ENCODE measurements around the gene SND1. TPM values are rescaled to one million over a fixed set of nuclear protein-coding genes. Genes with fewer than 3 reads are reported as not detected.

SND1 gene
- total and polyA plus RNA-seq, 2 donors (not counting 3 experiments of a cell fraction or from before 2014, with no cell fraction given) = 116 to 249 TPM

DNA sequence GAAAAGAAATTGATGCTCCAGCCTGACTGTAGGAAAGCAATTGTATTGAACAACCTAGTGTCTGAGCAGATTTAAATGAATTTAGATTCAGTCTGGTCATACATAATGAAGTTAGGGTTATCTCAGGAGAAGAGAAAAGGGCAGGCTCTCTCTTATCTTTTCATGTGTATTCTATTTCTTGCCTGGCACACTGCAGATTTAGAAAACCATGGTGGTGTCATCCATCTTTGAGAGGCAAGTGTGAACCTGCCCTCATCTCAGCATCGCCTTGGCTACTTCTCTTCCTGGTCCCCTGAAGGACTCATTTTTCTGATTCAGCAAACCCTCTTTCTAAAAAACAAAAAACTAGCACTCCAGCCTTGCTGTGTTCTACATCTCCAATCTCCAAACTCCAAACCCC is 241.6 kb downstream of the SND1 start:
- Histone ChIP-seq H3K4me1 (ENCODE audit: control insufficient read depth, extremely low read depth, insufficient read depth, low read length) (peaks cover 17% of the 10 kb centered on the region), H3K4me2 (ENCODE audit: insufficient read depth, low read length) (no peak overlapping the region), H2AFZ (ENCODE audit: low read depth, low read length) (no peak overlapping the region), H3K9me3 (replicated peaks; ENCODE audit: control insufficient read depth, insufficient read depth, low read length) (no peaks in the 10 kb centered on the region), H3K27me3 (ENCODE audit: control insufficient read depth in 2 of 2, insufficient read depth in 2 of 2, low read length in 2 of 2) (no peaks in the 10 kb centered on the region), H4K20me1 (replicated peaks; ENCODE audit: control insufficient read depth, extremely low read depth, insufficient read depth, low read length) (peaks cover 2% of the 10 kb centered on the region), H3K27ac (ENCODE audit: insufficient read depth, low read depth, low read length) (no peak overlapping the region), H3K9ac (replicated peaks; ENCODE audit: extremely low read depth, insufficient read depth, low read length) (no peak overlapping the region), H3K36me3 (ENCODE audit: control insufficient read depth in 2 of 2, extremely low read depth in 1 of 2, insufficient read depth in 2 of 2, low read length in 2 of 2) (peaks cover 3 to 5% of the 10 kb centered on the region in 2 experiments), H3K9me1 (replicated peaks; ENCODE audit: control insufficient read depth, extremely low read depth, insufficient read depth, low read length) (no peaks in the 10 kb centered on the region), H3K79me2 (ENCODE audit: control insufficient read depth, insufficient read depth, low read length) (peaks cover 17% of the 10 kb centered on the region), H3K4me3 (replicated peaks in 1 of 3; ENCODE audit: insufficient read depth in 1 of 3, low read depth in 1 of 3, low read length in 3 of 3) (no peak overlapping the region)
- ChIA-PET CTCF (no interaction called here), POLR2A (no interaction called here)
- FAIRE-seq = no peak
- dilution Hi-C loops (cut with MboI; ENCODE audit: extremely low pct_ligation_motif_present, low sequenced_read_pairs) = no loop called here
- intact Hi-C loops (cut with micrococcal nuclease) = no loop called here
- TF ChIP-seq, protein P1, sequence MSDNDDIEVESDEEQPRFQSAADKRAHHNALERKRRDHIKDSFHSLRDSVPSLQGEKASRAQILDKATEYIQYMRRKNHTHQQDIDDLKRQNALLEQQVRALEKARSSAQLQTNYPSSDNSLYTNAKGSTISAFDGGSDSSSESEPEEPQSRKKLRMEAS (IDR thresholded peaks at IDR 0.05; ENCODE audit: insufficient read depth, insufficient read length) = no peak
- TF ChIP-seq POLR2AphosphoS5 (IDR thresholded peaks at IDR 0.05; ENCODE audit: insufficient read depth, low read depth, low read length) = no peak
- no peak for TF ChIP-seq MYC (IDR thresholded peaks at IDR 0.05; ENCODE audit: low read depth, low read length)
- TF ChIP-seq EZH2 (IDR thresholded peaks at IDR 0.05; ENCODE audit: borderline replicate concordance, low read depth, low read length, severe bottlenecking) = no peak
- no peak for TF ChIP-seq JUN (IDR thresholded peaks at IDR 0.05; ENCODE audit: borderline replicate concordance, insufficient read depth, insufficient read length, low read depth)
- no peak for TF ChIP-seq GATA2 (IDR thresholded peaks at IDR 0.05; ENCODE audit: insufficient read depth, insufficient read length, low read depth, low read length)
- TF ChIP-seq FOS (IDR thresholded peaks at IDR 0.05; ENCODE audit: borderline replicate concordance, insufficient read depth, low read length) = no peak
- TF ChIP-seq POLR2A (IDR thresholded peaks at IDR 0.05; ENCODE audit: low read depth, low read length) = no peak
- TF ChIP-seq, protein P2, sequence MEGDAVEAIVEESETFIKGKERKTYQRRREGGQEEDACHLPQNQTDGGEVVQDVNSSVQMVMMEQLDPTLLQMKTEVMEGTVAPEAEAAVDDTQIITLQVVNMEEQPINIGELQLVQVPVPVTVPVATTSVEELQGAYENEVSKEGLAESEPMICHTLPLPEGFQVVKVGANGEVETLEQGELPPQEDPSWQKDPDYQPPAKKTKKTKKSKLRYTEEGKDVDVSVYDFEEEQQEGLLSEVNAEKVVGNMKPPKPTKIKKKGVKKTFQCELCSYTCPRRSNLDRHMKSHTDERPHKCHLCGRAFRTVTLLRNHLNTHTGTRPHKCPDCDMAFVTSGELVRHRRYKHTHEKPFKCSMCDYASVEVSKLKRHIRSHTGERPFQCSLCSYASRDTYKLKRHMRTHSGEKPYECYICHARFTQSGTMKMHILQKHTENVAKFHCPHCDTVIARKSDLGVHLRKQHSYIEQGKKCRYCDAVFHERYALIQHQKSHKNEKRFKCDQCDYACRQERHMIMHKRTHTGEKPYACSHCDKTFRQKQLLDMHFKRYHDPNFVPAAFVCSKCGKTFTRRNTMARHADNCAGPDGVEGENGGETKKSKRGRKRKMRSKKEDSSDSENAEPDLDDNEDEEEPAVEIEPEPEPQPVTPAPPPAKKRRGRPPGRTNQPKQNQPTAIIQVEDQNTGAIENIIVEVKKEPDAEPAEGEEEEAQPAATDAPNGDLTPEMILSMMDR (IDR thresholded peaks at IDR 0.05; ENCODE audit: extremely low read depth in 1 of 2, insufficient read depth in 1 of 2, low read depth in 1 of 2, low read length in 2 of 2) = no peak
- no peak for DNase-seq (ENCODE audit: low read depth, low spot score)
- BruUV-seq (replicated peaks) = no TSS peak

All from endothelial cell of umbilical vein (primary cell).